GM23248 (cell line): Measurements from ENCODE around the gene DNASE2B. TPM values are rescaled to one million over a fixed set of nuclear protein-coding genes. Genes with fewer than 3 reads are reported as not detected.

Source experiments
- DNase-seq: peaks from one replicate; pipeline ENCODE4 v3.0.0-alpha.2; 2015
- H2AFZ ChIP-seq: fragments of 200-600 bp; sonication (generic); 2 replicates; pipeline ENCODE4 v1.6.1; 2016; ENCODE audit warnings: antibody characterized with exemption
- H3F3A ChIP-seq: fragments of 200-600 bp; sonication (generic); 2 replicates; pipeline ENCODE4 v1.6.1; 2016; ENCODE audit warnings: mild to moderate bottlenecking, antibody characterized with exemption, mixed run types; ENCODE audit not compliant: insufficient read depth
- H3K27ac ChIP-seq: fragments of 200-600 bp; sonication (generic); 2 replicates; pipeline ENCODE4 v1.5.1; 2016; ENCODE audit warnings: mild to moderate bottlenecking
- H3K27me3 ChIP-seq: fragments of 200-600 bp; sonication (generic); replicated peaks from 2 replicates; pipeline ENCODE4 v1.6.1; 2016; ENCODE audit warnings: mild to moderate bottlenecking; ENCODE audit not compliant: insufficient read depth
- H3K36me3 ChIP-seq: fragments of 200-600 bp; sonication (generic); 2 replicates; pipeline ENCODE4 v1.6.1; 2016; ENCODE audit warnings: low read depth, mild to moderate bottlenecking
- H3K4me1 ChIP-seq: fragments of 200-600 bp; sonication (generic); 2 replicates; pipeline ENCODE4 v1.6.1; 2016; ENCODE audit warnings: mild to moderate bottlenecking; ENCODE audit not compliant: insufficient read depth
- H3K4me2 ChIP-seq: fragments of 200-600 bp; sonication (generic); one replicate; pipeline ENCODE4 v1.6.1; 2016; ENCODE audit warnings: mild to moderate bottlenecking; ENCODE audit not compliant: unreplicated experiment
- H3K4me3 ChIP-seq: fragments of 200-600 bp; sonication (generic); 2 replicates; pipeline ENCODE4 v1.5.1; 2016; ENCODE audit warnings: mild to moderate bottlenecking
- H3K79me2 ChIP-seq: fragments of 200-600 bp; sonication (generic); 2 replicates; pipeline ENCODE4 v1.6.1; 2016; ENCODE audit warnings: mild to moderate bottlenecking; ENCODE audit not compliant: insufficient read depth
- H3K9ac ChIP-seq: fragments of 200-600 bp; sonication (generic); 2 replicates; pipeline ENCODE4 v1.6.1; 2016; ENCODE audit warnings: mild to moderate bottlenecking
- H3K9me2 ChIP-seq: fragments of 200-600 bp; sonication (generic); 2 replicates; pipeline ENCODE4 v1.6.1; 2016; ENCODE audit warnings: mixed run types, mild to moderate bottlenecking, moderate library complexity; ENCODE audit not compliant: insufficient read depth
- H3K9me3 ChIP-seq: fragments of 200-600 bp; sonication (generic); one replicate; pipeline ENCODE4 v1.6.1; 2017; ENCODE audit warnings: low read depth
- H4K20me1 ChIP-seq: fragments of 200-600 bp; sonication (generic); 2 replicates; pipeline ENCODE4 v1.6.0; 2016; ENCODE audit not compliant: insufficient read depth
- EZH2 ChIP-seq: fragments of 200-600 bp; sonication (generic); IDR thresholded peaks from 2 replicates; pipeline ENCODE4 v1.6.1; 2018; ENCODE audit warnings: antibody characterized with exemption, mild to moderate bottlenecking; ENCODE audit not compliant: insufficient read depth, poor library complexity, severe bottlenecking
- EZH2phosphoT487 ChIP-seq: fragments of 200-600 bp; sonication (generic); IDR thresholded peaks from 2 replicates; pipeline ENCODE4 v1.6.1; 2018; ENCODE audit warnings: antibody characterized with exemption, moderate library complexity, mild to moderate bottlenecking, low read depth; ENCODE audit not compliant: insufficient read depth
- WGBS, 2 experiments: methylation state at CpG; one replicate each; pipeline ENCODE4 v1.1.6; 2015 to 2017; ENCODE audit warnings: low lambda C conversion rate in 2 of 2, low coverage in 1 of 2; ENCODE audit errors: missing lambda C conversion rate in 2 of 2; 5-methylcytosine and 5-hydroxymethylcytosine counted together
- in situ Hi-C: fragments of 300-500 bp; cut with MboI; formaldehyde crosslinking; loops from 2 replicates; pipeline ENCODE4 v1.15.0; 2020
- polyA plus RNA-seq: library from polyadenylated mRNA; unstranded; fragments of >200 nt; fragmentation: Nextera tagmentation; extraction: Ambion mirVana; gene quantifications from 2 replicates; pipeline ENCODE4 v1.2.1, GENCODE V29; 2016
- total RNA-seq: library from RNA; depleted of rRNA; stranded (reverse); fragments of >200 nt; shearing (Covaris generic); gene quantifications from 2 replicates; pipeline ENCODE4 v1.2.3, GENCODE V29; 2014

DNASE2B gene
- total and polyA plus RNA-seq, 2 experiments from 2014 or later = not detected

DNA sequence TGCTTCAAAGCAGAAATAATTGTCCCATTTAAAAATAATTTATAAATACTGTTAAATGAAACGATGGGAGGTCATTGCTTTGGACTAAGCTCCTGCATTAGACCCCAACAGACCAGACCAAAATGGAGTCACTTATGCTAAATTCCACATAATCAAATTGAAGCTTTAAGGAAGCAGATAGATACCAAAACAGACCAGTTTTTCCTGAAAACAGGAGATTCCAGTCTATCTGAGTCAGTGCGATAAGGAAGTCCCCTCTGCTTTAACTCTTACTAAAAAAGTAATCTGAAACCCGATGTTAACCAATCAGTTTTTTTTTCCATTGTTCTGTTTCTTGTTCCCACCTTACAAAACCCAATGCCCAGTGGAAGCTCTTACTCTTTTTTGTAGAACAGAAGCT lies 16.2 kb upstream of the DNASE2B start:
- Histone ChIP-seq H3K4me1 (peaks cover 29% of the 10 kb centered on the region), H3K9me3 (no peaks in the 10 kb centered on the region), H4K20me1 (no peaks in the 10 kb centered on the region), H2AFZ (no peak overlapping the region), H3K4me3 (no peak overlapping the region), H3K27ac (no peak overlapping the region), H3K27me3 (0 out of 2 replicates have a peak, but pooled peaks cover 3% of the 10 kb centered on the region), H3K36me3 (no peaks in the 10 kb centered on the region), H3K9me2 (no peaks in the 10 kb centered on the region), H3K4me2 (no peak overlapping the region), H3K79me2 (no peaks in the 10 kb centered on the region), H3K9ac (no peak overlapping the region), H3F3A (peaks cover 26% of the 10 kb centered on the region)
- TF ChIP-seq EZH2 = no peak
- no peak for TF ChIP-seq EZH2phosphoT487
- in situ Hi-C loops = no loop called here
- WGBS, 2 experiments = 95 to 100% methylated on average over 3 of the region's 3 CpGs
- no peak for DNase-seq

DNA sequence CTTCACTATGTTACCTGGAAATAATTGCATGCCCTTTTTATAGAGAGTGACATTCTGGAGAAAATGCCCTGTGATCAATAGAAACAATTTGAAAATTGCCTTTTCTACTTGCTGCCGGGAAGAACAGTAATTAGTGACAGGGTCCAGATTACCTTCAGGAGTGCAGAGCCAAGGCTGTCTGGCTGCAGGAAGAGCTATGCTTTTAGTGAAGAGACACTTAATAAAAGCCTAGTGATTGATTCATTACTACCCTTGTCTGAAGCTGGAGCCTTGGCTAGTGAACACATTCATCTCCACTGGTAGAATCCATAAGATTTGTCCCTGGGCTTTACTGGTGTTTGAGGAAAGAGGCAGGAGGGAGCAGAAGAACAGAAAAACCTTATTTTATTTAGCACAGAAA lies 12.9 kb upstream of the DNASE2B start:
- H3K9me3 ChIP-seq = no peaks in the 10 kb centered on the region
- in situ Hi-C loops = no loop called here
- H3K4me2 ChIP-seq = no peak overlapping the region
- H3K79me2 ChIP-seq = no peaks in the 10 kb centered on the region
- WGBS, 2 experiments = 95 to 97% methylated on average over 1 of the region's 1 CpG
- 0 out of 2 replicates have a peak, but pooled peaks cover 3% of the 10 kb centered on the region for H3K27me3 ChIP-seq
- H3K4me3 ChIP-seq = no peak overlapping the region
- no peaks in the 10 kb centered on the region for H3K4me1 ChIP-seq
- no peak for TF ChIP-seq EZH2
- TF ChIP-seq EZH2phosphoT487 = no peak
- no peaks in the 10 kb centered on the region for H4K20me1 ChIP-seq
- no peak for DNase-seq
- no peak overlapping the region for H2AFZ ChIP-seq
- no peaks in the 10 kb centered on the region for H3K9me2 ChIP-seq
- no peaks in the 10 kb centered on the region for H3K36me3 ChIP-seq
- no peak overlapping the region for H3K27ac ChIP-seq
- no peaks in the 10 kb centered on the region for H3F3A ChIP-seq
- no peak overlapping the region for H3K9ac ChIP-seq

DNA sequence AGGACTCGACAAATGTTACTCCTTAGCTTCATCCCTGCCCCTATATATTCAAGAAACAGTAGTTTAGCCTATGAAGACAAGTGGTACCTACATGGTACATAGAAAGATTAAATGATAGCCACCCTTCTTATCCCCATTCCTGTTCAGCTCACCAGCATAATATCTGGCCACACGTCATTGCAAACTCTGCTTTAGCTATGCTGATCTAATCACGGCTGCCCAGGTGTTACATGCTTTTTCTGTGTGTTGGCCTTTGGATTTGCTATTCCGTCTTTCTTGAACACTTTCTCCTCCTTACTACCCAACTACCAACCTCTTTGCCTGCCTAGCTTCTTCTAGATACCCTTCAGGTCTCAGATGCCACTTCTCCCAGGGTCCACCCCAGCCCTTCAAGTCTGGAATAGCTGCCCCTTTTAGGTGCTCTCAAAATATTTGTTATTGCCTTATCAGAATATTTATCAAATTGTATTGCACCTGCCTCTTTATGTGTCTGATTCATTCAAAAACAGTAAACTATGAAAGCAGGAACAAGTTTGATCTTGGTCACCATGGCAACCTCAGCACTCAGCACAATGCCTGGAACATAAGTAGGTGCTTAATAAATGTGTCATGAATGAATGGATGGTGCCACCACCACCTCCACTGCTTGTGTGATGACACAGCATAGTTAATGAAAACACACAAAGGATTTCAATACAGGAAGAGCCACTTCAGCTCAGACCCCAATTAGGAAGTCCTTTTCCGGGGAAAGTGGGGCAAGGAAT lies 11.4 kb upstream of the DNASE2B start:
- in situ Hi-C loops = no loop called here
- no peak overlapping the region for H2AFZ ChIP-seq

DNA sequence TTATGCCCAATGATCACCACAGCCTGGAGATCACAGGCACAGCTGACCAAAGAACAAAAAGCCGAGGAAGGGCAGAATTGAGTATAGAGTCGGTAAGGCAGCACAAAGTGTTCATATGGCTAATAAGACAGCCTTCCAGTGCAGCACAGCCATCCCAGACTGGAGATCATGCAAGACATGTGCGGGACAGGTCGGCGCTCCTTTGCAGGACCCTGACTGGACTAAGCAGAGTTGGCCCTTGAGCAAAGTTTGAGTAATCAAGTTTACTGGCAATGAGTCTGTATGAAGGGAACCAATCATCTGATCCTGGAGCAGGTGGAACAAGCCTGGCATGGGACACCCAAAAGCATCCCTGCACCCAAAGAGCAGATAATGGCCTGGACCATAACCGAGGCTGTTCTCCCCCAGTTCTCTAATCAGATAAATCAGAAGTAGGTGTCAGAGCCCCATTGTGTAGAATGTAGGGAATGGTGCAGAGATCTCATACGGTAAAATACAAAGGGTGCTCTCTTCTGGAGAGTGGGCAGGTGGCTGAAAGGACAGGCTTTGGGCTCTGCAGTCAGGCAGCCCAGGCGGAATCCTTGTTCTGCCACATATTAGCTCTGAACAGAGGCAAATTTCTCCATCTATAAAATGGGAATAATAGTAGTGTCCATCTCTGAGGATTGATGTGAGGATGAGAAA lies 10.7 kb upstream of the DNASE2B start:
- peak; percentile 11 for DNase-seq
- Histone ChIP-seq H3K9me2 (no peaks in the 10 kb centered on the region), H3K4me3 (no peak overlapping the region), H3K27ac (no peak overlapping the region), H3K27me3 (0 out of 2 replicates have a peak, but pooled peaks cover 3% of the 10 kb centered on the region), H4K20me1 (no peaks in the 10 kb centered on the region), H3K36me3 (no peaks in the 10 kb centered on the region), H3F3A (no peaks in the 10 kb centered on the region), H3K4me2 (no peak overlapping the region), H2AFZ (no peak overlapping the region), H3K4me1 (no peaks in the 10 kb centered on the region), H3K79me2 (no peaks in the 10 kb centered on the region), H3K9ac (no peak overlapping the region), H3K9me3 (no peaks in the 10 kb centered on the region)
- TF ChIP-seq EZH2phosphoT487 = no peak
- TF ChIP-seq EZH2 = no peak
- 77% methylated on average over 8 of the region's 8 CpGs for WGBS, 2 experiments
- in situ Hi-C loops = no loop called here

More for the DNA sequence above, 11.4 kb upstream of the DNASE2B start:
- DNase-seq = peak; percentile 15
- Histone ChIP-seq H3K4me1 (no peaks in the 10 kb centered on the region), H3F3A (no peaks in the 10 kb centered on the region), H3K9me2 (no peaks in the 10 kb centered on the region), H3K9me3 (no peaks in the 10 kb centered on the region), H3K27me3 (0 out of 2 replicates have a peak, but pooled peaks cover 3% of the 10 kb centered on the region), H3K79me2 (no peaks in the 10 kb centered on the region), H3K9ac (no peak overlapping the region), H3K36me3 (no peaks in the 10 kb centered on the region), H3K27ac (no peak overlapping the region), H3K4me2 (no peak overlapping the region), H4K20me1 (no peaks in the 10 kb centered on the region), H3K4me3 (no peak overlapping the region)
- 75 to 79% methylated on average over 5 of the region's 5 CpGs for WGBS, 2 experiments
- TF ChIP-seq EZH2phosphoT487 = no peak
- no peak for TF ChIP-seq EZH2
